Natural killer cell (primary cell): Measurements from ENCODE around the gene RNF213. TPM values are rescaled to one million over a fixed set of nuclear protein-coding genes. Genes with fewer than 3 reads are reported as not detected.

Experiments used
- ATAC-seq, 3 donors: fragments of 150-1000 bp in 2 of 3; fragments of 200-7000 bp in 1 of 3; cut with Tn5 transposase; 1 replicate in 1 of 3; 2 replicates in 2 of 3; pipeline ENCODE4 v1.10.0; 2021; ENCODE audit warnings: mild to moderate bottlenecking in 2 of 3, moderate library complexity in 2 of 3
- DNase-seq, 2 donors: peaks; one replicate each; pipeline versions ENCODE4 v3.0.0 to v3.0.0-alpha.2; 2013 to 2021; ENCODE audit warnings: mixed read lengths in 1 of 2
- H3K27ac ChIP-seq: one replicate; pipeline ENCODE4 v1.5.1; 2013; ENCODE audit warnings: mild to moderate bottlenecking, low read length
- H3K27me3 ChIP-seq: one replicate; pipeline ENCODE4 v1.6.1; 2013; ENCODE audit warnings: low read length; ENCODE audit not compliant: control insufficient read depth, insufficient read depth
- H3K36me3 ChIP-seq: one replicate; pipeline ENCODE4 v1.6.1; 2013; ENCODE audit warnings: low read length; ENCODE audit not compliant: control insufficient read depth, insufficient read depth
- H3K4me1 ChIP-seq: one replicate; pipeline ENCODE4 v1.6.1; 2013; ENCODE audit warnings: low read length; ENCODE audit not compliant: control insufficient read depth, insufficient read depth
- H3K4me3 ChIP-seq: one replicate; pipeline ENCODE4 v1.5.1; 2013; ENCODE audit warnings: low read length
- H3K9me3 ChIP-seq: one replicate; pipeline ENCODE4 v1.6.1; 2013; ENCODE audit warnings: low read length; ENCODE audit not compliant: control insufficient read depth, insufficient read depth
- H3K27ac Mint-ChIP-seq, 2 donors: one replicate each; pipeline ENCODE4 v1.8.0; 2022; ENCODE audit warnings: mild to moderate bottlenecking in 2 of 2, mixed read lengths in 2 of 2, moderate library complexity in 1 of 2
- H3K27me3 Mint-ChIP-seq, 2 donors: one replicate each; pipeline ENCODE4 v1.8.0; 2022; ENCODE audit warnings: low read depth in 2 of 2, mixed read lengths in 2 of 2
- H3K36me3 Mint-ChIP-seq: one replicate; pipeline ENCODE4 v1.8.0; 2022; ENCODE audit warnings: mixed read lengths
- H3K4me1 Mint-ChIP-seq, 2 donors: one replicate each; pipeline ENCODE4 v1.8.0; 2022; ENCODE audit warnings: mixed read lengths in 2 of 2
- H3K4me3 Mint-ChIP-seq: one replicate; pipeline ENCODE4 v1.8.0; 2022; ENCODE audit warnings: mild to moderate bottlenecking, moderate library complexity, mixed read lengths
- H3K9me3 Mint-ChIP-seq, 2 donors: one replicate each; pipeline ENCODE4 v1.8.0; 2022; ENCODE audit warnings: mixed read lengths in 2 of 2
- CTCF ChIP-seq: fragments of 200-600 bp; IDR thresholded peaks from one replicate; pipeline ENCODE4 v1.8.0; 2022; ENCODE audit warnings: antibody characterized with exemption
- WGBS: methylation state at CpG from one replicate; pipeline ENCODE4 v1.1.7; 2013; ENCODE audit warnings: missing lambda C conversion rate; ENCODE audit not compliant: insufficient coverage; 5-methylcytosine and 5-hydroxymethylcytosine counted together
- intact Hi-C: fragments of 100-400 bp; cut with micrococcal nuclease; formaldehyde crosslinking; loops from one replicate; pipeline ENCODE4 v1.14.2; 2022
- total RNA-seq, 4 donors: library from RNA; stranded (reverse); fragments of 120-200 nt in 1 of 4; gene quantifications; one replicate each; pipeline versions ENCODE4 v1.2.3 to v1.2.4, GENCODE V29; 2013 to 2022

The RNF213 gene
- total RNA-seq, 3 donors from 2014 or later (not counting 1 experiment from before 2014, with no cell fraction given) = 929 to 1,120 (median 1,060) TPM

DNA sequence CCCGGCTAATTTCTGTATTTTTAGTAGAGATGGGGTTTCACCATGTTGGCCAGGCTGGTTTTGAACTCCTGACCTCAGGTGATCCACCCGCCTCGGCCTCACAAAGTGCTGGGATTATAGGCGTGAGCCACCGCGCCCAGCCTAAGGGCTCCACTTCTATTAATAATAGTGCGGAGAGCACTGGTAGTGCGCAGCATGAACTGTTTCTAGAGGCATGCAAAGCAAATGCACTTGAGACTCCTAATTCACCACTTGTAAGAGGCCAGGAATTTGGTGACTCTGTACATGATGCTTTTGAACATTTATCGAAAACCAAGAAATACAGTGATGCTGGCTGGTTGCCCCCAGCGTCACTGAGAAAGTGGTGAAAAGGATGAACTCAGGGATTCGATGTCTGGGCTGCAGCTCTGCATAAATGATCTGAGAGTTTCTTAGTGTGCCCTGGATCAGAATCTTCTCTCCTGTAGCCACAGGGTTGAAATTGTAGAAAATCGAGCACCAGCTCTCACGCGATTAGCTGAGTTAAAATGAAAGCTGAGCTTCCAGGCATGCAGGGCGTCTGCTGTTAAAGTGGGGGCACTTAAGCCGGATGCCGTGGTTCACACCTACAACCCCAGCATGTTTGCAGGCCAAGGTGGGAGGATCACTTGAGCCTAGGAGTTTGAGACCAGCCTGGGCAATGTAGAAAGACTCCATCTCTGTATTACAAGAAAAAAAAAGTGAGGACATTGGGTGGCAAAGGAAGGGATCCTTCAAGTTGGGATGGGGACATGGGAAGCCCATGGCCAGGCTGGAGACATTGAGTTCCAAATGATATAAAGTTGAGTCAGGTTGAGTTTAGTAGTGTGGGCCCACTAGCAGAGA, 4.8 kb downstream of the RNF213 start:
- H3K27me3 Mint-ChIP-seq = no peaks in the 10 kb centered on the region
- DNase-seq (peak; percentile 69 to 89), ATAC-seq (peak; percentile 60 to 78 (median 74))
- intact Hi-C loops = loop anchor here (2.0 to 5.0 kb wide), 2 partner anchors 47 kb away; no protein-coding TSS in a partner anchor
- 35% methylated on average over 16 of the region's 17 CpGs for WGBS
- peaks cover 85% of the 10 kb centered on the region for H3K4me1 ChIP-seq
- no peak for TF ChIP-seq CTCF
- peak overlapping the region; percentile 84 to 87 for H3K27ac Mint-ChIP-seq
- H3K9me3 ChIP-seq = no peaks in the 10 kb centered on the region
- peak overlapping the region; percentile 85 for H3K4me3 Mint-ChIP-seq
- H3K4me3 ChIP-seq = peak overlapping the region; percentile 83
- H3K36me3 Mint-ChIP-seq = no peaks in the 10 kb centered on the region
- H3K4me1 Mint-ChIP-seq = peaks cover 43% of the 10 kb centered on the region in 2 donors
- H3K27ac ChIP-seq = peak overlapping the region; percentile 70
- no peaks in the 10 kb centered on the region for H3K9me3 Mint-ChIP-seq
- H3K27me3 ChIP-seq = no peaks in the 10 kb centered on the region
- H3K36me3 ChIP-seq = peaks cover 37% of the 10 kb centered on the region

GRCh38 chr17:80267391-80267790, 6.7 kb downstream of the RNF213 start:
- Histone ChIP-seq H3K27ac (no peak overlapping the region), H3K9me3 (no peaks in the 10 kb centered on the region), H3K4me3 (no peak overlapping the region), H3K4me1 (peaks cover 92% of the 10 kb centered on the region), H3K27me3 (no peaks in the 10 kb centered on the region), H3K36me3 (peaks cover 50% of the 10 kb centered on the region)
- H3K4me3 Mint-ChIP-seq = peak overlapping the region; percentile 85
- no peaks in the 10 kb centered on the region for H3K27me3 Mint-ChIP-seq
- no peak for DNase-seq
- H3K4me1 Mint-ChIP-seq = peaks cover 38 to 39% of the 10 kb centered on the region in 2 donors
- no peak for TF ChIP-seq CTCF
- no peaks in the 10 kb centered on the region for H3K9me3 Mint-ChIP-seq
- WGBS = 92% methylated on average over 3 of the region's 6 CpGs
- peak overlapping the region in 1 of 2 donors; percentile 61 for H3K27ac Mint-ChIP-seq
- no peaks in the 10 kb centered on the region for H3K36me3 Mint-ChIP-seq
- intact Hi-C loops = loop anchor here (5.0 kb wide), 1 partner anchor 45 kb away; no protein-coding TSS in a partner anchor
- no peak for ATAC-seq

DNA sequence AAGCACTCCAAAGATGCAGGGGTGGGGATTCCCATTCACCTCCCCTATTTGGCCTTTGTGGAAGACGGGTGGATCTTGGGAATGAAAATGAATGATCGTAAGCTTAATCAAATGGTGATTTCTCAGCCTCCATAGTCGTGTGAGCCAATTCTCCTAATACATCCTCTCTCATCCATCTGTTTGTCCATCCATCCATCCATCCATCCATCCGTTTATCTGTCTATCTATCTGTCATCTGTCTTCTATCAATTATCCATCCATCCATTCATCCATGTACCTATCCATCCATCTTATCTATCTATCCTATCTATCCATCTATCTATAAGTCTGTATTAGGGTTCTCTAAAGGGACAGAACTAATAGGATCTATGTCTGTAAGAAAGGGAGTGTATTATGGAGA, 7.8 kb downstream of the RNF213 start:
- Mint-ChIP-seq H3K27me3 (no peaks in the 10 kb centered on the region), H3K27ac (no peak overlapping the region), H3K4me1 (peaks cover 37 to 44% of the 10 kb centered on the region in 2 donors), H3K36me3 (no peaks in the 10 kb centered on the region), H3K9me3 (no peaks in the 10 kb centered on the region), H3K4me3 (no peak overlapping the region)
- peaks cover 60% of the 10 kb centered on the region for H3K36me3 ChIP-seq
- H3K9me3 ChIP-seq = no peaks in the 10 kb centered on the region
- H3K4me3 ChIP-seq = no peak overlapping the region
- peaks cover 92% of the 10 kb centered on the region for H3K4me1 ChIP-seq
- no peak overlapping the region for H3K27ac ChIP-seq
- intact Hi-C loops = loop anchor here (5.0 kb wide), 1 partner anchor 44 kb away; no protein-coding TSS in a partner anchor
- no peaks in the 10 kb centered on the region for H3K27me3 ChIP-seq
- no peak for DNase-seq
- ATAC-seq = no peak
- TF ChIP-seq CTCF = no peak
- 67% methylated on average over 3 of the region's 4 CpGs for WGBS
